Esophagus squamous epithelium (tissue), 4 donors: ENCODE results near the gene SPRY1.

ENCODE experiments used
- CTCF ChIP-seq, 6 experiments: fragments of 450-650 bp in 4 of 6; fragments of 200-600 bp in 2 of 6; sonication (generic) in 2 of 6; IDR thresholded peaks; one replicate each; pipeline ENCODE4 v1.5.1; 2016 to 2019; ENCODE audit warnings: antibody characterized with exemption in 6 of 6, mild to moderate bottlenecking in 4 of 6, moderate library complexity in 4 of 6
- POLR2A ChIP-seq, 4 donors: fragments of 450-650 bp; IDR thresholded peaks; one replicate each; pipeline ENCODE4 v1.6.1; 2017; ENCODE audit warnings: antibody characterized with exemption in 4 of 4, mild to moderate bottlenecking in 4 of 4, moderate library complexity in 3 of 4

- TF ChIP-seq CTCF (IDR thresholded peaks at IDR 0.05): no peak
- TF ChIP-seq POLR2A (IDR thresholded peaks at IDR 0.05): no peak
Measured at GRCh38 chr4:123430031-123430430, 33.4 kb downstream of the SPRY1 start.
